H7 (cell line): ENCODE results near the gene NINJ1. TPM values are rescaled to one million over a fixed set of nuclear protein-coding genes. Genes with fewer than 3 reads are reported as not detected.

Experiments
- DNase-seq: peaks from one replicate; pipeline ENCODE4 v3.0.0; 2012
- H3K27me3 ChIP-seq: 2 replicates; pipeline ENCODE4 v1.6.0; 2011; ENCODE audit warnings: mild to moderate bottlenecking, low read length; ENCODE audit not compliant: control insufficient read depth, insufficient read depth
- H3K36me3 ChIP-seq: replicated peaks from 2 replicates; pipeline ENCODE4 v1.5.1; 2011; ENCODE audit warnings: low read length; ENCODE audit not compliant: control insufficient read depth, insufficient read depth
- H3K4me3 ChIP-seq: 2 replicates; pipeline ENCODE4 v1.5.1; 2011; ENCODE audit warnings: low read depth, mild to moderate bottlenecking, control low read depth, low read length, moderate library complexity; ENCODE audit not compliant: insufficient read depth
- total RNA-seq: library from RNA; depleted of rRNA; stranded (reverse); fragments of >200 nt; shearing (Covaris generic); gene quantifications from 2 replicates; pipeline ENCODE4 v1.2.3, GENCODE V29; 2014; rRNA removed

Gene NINJ1
- total RNA-seq, 1 experiment from 2014 or later = 44.6 TPM

GRCh38 chr9:93076101-93076791 is 57.8 kb downstream of the NINJ1 start:
- Histone ChIP-seq H3K4me3 (no peak overlapping the region), H3K36me3 (no peaks in the 10 kb centered on the region), H3K27me3 (no peaks in the 10 kb centered on the region)
- DNase-seq = no peak

- Histone ChIP-seq H3K36me3 (no peaks in the 10 kb centered on the region), H3K27me3 (no peaks in the 10 kb centered on the region), H3K4me3 (no peak overlapping the region)
- no peak for DNase-seq
These were observed 61.7 kb downstream of the NINJ1 start for GRCh38 chr9:93072383-93072795.

Other genes starting within 250 kb of the NINJ1 start
- gene FGD3, start 186.7 kb downstream of the NINJ1 start, total RNA-seq = 1.3 and 2.4 TPM in 2 replicates
- 20.3 and 25.1 TPM in 2 replicates for gene SUSD3, start 75.5 kb downstream of the NINJ1 start, total RNA-seq
- 46.5 and 69.8 TPM in 2 replicates for gene CARD19, start 38.0 kb downstream of the NINJ1 start, total RNA-seq
- 13.3 and 29.5 TPM in 2 replicates for gene WNK2, start 49.9 kb upstream of the NINJ1 start, total RNA-seq